Measurements from ENCODE around the gene LEKR1.

LEKR1 gene

DNA sequence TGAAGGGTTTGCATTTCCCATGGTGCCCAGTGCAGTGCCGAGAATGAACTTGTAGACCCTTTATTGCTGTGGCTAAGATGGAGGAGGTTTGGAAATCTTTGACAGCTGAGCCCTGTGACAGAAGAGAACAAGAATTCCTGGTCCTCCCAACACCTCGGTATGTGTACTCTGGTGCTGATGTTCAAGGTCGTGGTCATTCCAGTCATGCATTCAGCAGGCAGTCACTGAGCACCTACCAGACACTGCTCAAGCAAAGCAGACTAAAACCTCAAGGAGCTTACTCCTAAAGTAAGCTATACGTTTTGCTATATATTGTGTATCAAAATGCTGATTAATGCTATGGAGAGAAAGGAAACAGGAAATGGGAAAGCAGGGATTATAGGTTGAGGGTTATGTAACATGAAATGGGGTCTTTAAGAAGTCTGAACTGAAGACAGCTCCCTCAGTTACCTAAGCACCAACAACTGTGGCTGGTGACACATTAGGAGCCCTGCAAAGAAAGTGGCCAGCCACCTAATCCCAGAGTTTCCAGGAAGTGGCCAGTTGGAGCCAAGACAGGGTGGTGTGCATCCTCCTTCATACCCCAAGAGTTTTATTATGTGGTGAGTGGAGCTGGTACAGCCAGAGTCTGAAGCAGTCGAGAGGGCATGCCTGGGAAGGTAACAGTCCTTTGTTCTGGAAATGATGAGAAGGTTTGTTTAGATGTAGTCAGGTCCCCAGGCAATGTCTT, 268.8 kb downstream of the LEKR1 start:
- Mint-ChIP-seq H3K36me3 (ENCODE audit: low read depth) (no peaks in the 10 kb centered on the region), H3K27ac (no peak overlapping the region), H3K27me3 (no peaks in the 10 kb centered on the region), H3K4me1 (ENCODE audit: low read depth) (peaks cover 41% of the 10 kb centered on the region), H3K4me3 (no peak overlapping the region), H3K9me3 (no peaks in the 10 kb centered on the region)
- no peak for DNase-seq

Data from activated T-cell treated with anti-CD3 and anti-CD28 coated beads, Interleukin-2, amount 50 U/mL, for 24 hours (primary cell).